ENCODE results near the gene C16orf46.

The C16orf46 gene

DNA sequence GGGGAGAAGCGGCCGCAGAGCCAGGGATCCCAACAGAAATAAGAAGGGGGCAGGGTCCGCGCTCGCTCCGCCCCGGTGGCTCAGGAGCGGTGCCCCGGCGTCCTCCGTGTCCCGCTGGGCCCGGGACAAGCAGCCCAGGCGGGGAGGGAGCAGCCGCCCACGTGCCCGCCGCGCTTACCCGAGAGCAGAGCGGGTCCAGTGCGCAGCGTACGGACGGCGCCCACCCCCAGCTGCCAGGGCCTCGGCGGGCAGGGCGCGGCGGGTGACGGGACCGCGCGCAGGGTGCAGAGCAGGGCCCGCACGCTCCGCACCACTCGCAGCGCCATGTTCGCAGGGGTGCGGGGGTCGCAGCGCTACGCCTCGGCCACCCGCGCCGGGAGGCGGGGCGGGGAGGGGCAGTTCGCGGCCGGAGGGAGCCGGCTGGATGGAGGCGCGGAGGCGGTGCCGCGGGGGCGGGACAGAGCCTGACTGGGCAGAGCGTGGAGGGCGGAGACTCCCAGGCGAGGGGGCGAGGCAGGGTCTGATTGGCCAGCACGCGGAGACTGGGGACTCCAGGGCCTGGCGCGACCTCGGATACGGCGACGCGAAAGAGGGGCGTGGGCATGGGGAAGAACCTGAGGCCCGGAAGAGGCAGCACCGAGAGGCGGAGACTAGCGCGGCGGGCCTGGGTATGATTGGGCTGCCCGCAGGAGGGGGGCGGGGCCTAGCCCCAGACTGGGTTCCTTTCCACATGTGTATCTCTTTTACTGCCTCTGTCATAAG is 19.1 kb upstream of the C16orf46 start, which contains the start of gene GCSH:
GCSH (minus strand) TSS at position 443 of the 762 bp plus-strand sequence; CDS start at position 326, 117 bp downstream.
- TF ChIP-seq, protein P1, sequence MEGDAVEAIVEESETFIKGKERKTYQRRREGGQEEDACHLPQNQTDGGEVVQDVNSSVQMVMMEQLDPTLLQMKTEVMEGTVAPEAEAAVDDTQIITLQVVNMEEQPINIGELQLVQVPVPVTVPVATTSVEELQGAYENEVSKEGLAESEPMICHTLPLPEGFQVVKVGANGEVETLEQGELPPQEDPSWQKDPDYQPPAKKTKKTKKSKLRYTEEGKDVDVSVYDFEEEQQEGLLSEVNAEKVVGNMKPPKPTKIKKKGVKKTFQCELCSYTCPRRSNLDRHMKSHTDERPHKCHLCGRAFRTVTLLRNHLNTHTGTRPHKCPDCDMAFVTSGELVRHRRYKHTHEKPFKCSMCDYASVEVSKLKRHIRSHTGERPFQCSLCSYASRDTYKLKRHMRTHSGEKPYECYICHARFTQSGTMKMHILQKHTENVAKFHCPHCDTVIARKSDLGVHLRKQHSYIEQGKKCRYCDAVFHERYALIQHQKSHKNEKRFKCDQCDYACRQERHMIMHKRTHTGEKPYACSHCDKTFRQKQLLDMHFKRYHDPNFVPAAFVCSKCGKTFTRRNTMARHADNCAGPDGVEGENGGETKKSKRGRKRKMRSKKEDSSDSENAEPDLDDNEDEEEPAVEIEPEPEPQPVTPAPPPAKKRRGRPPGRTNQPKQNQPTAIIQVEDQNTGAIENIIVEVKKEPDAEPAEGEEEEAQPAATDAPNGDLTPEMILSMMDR (conservative IDR thresholded peaks at IDR 0.05), result no peak
- H3K27ac ChIP-seq, result peak within 1 kb of the TSS; percentile 73

DNA sequence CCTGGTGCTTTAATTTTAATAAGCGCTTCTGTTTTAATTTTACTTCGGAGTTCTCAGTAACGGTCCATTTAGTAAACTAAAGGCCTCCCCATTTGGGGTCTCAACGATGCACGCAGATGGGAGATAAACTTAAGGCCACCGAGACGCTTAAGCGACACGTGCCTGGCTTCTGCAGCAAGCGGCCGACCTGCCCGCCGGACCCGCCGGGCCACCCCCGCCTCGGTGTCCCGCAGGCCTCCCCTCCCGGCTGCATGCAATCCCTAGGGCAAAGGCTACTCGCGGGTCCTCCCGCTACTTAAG is 18.6 kb upstream of the C16orf46 start:
- TF ChIP-seq, protein P1 (conservative IDR thresholded peaks at IDR 0.05), result no peak
- peak overlapping the region; percentile 73 for H3K27ac ChIP-seq

DNA sequence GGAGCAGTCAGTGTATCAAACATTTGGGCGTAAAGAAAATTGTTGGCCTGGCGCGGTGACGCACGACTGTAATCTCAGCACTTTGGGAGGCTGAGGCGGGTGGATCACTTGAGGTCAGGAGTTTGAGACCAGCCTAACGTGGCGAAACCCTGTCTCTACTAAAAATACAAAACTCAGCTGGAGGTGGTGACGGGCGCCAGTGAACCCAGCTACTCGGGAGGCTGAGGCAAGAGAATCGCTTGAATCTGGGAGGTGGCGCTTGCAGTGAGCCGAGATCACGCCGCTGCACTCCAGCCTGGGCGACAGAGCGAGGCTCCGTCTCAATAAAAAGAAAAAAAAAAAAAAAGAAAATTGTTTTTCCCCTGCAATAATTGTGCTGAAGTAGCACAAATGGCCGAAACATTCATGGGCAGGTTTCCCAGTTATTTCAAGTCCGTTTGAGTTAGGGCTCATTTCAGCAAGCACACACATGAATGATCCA is 17.8 kb upstream of the C16orf46 start:
- TF ChIP-seq, protein P1 (conservative IDR thresholded peaks at IDR 0.05), result no peak
- H3K27ac ChIP-seq, result peak overlapping the region; percentile 73; the same call in 1 of the 2 replicates

DNA sequence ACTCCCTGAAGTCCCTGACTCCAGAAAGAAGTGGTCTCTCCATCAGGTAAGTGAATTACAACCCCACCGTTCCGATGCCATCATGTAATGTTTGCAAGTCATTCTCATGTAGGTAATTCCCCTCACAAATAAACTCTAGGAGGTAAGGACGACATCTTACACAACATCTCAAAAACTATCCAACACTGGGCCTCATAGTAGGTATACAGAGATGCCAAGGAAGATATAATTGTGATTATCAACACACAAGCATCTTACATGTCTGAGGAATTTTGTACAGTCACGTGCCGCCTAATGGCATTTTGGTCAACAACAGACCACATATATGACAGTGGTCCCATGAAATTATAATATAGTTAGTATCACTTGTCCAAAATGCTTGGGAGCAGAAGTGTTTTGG is 11.8 kb upstream of the C16orf46 start:
- TF ChIP-seq, protein P1 (conservative IDR thresholded peaks at IDR 0.05), result no peak
- H3K27ac ChIP-seq, result no peak overlapping the region

DNA sequence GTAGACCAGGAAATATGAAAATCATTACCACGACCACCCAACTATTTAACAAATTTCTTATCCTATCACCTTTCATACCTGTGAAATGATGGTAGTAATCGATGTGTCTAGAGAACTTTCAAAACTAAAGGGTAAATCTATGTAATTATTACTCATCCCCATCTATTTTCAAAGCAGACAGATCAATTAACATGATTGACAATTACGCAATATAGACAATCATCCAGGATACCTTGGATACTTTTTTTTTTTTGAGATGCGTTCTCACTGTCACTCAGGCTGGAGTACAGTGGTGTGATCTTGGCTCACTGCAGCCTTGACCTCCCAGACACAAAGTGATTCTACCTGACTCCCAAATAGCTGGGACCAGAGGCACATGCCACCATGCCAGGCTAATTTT is 4.0 kb upstream of the C16orf46 start:
- TF ChIP-seq, protein P1 (conservative IDR thresholded peaks at IDR 0.05), result no peak
- H3K27ac ChIP-seq, result no peak overlapping the region

DNA sequence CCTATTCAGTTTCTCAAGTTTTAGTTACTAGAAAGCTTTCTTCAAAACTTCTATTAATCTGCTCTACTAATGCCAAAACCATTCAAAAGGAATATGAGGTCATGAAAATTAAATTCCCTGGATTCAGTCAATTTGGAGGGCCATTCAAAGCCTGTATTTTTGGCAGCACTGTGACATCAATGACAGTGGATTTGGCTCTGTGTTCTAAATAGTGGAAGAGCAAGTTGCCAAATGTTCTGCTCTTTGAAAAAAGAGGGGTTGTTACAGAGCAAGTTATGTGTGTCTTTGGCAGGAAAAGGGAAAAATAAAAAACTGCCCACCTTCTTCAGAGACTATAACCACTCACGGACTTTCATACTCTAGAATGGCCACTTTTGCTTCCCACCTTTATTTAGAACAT is 3.2 kb upstream of the C16orf46 start:
- TF ChIP-seq, protein P1 (conservative IDR thresholded peaks at IDR 0.05), result no peak
- no peak overlapping the region for H3K27ac ChIP-seq

DNA sequence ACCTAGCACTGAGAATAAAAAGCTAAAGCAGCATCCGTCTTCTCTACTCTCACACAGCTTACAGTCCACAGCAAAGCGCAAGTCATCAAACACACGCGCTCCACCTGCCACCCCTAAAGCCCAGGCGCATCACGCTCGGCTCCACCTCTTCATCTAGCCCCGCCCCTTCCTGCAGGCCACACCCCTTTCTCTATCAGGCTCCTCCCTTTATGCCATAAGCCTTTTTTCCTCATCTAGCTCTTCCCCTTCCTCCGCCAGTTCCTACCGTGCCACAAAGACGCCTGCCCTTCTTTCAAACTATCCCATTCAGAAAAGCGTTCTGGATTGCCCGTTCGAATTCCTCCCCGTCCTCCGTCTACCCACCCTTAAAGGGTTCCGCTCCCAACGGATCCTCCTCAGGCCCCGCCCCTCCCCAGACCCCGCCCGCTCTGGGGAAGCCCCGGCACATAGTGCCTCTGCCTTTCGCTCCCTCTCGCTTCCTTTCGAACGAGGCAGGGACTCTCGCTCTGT is 417 bp downstream of the C16orf46 start:
- TF ChIP-seq, protein P1 (conservative IDR thresholded peaks at IDR 0.05), result no peak
- peak overlapping the region; percentile 80 for H3K27ac ChIP-seq

Data from VCaP (cell line).